ENCODE results near the gene CFAP410. TPM values are rescaled to one million over a fixed set of nuclear protein-coding genes. Genes with fewer than 3 reads are reported as not detected.
A peak's percentile ranks its signal among the peaks of the same experiment; 100 is the strongest.

The CFAP410 gene
- total and polyA plus RNA-seq, 2 of the 13 experiments (the other 11 are each of a cell fraction or from before 2014, with no cell fraction given) = 8.0 to 20.1 TPM

DNA sequence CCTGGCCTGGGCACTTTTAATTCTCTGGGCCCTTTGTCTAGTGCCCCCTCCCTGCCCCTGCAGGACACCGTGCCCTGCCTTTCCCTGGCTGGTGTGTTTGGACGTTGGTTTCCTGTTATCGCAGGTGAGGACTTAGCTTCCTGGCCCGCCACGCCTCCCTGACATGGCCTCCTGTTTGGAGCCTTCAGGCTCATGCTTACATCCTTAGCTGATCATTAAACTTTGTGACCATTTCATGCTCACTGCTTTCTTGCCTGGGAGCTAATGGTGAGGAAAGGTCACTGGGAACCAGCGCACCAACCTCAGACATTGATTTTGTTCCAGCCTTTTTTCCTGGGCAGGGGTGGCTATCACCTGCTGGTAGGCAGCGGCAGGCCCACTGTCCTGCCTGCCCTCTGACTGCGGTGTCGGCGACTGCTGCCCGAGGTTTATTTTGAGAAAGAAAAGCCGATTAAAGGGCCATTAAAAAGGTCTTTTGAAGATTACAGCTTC is 35.7 kb downstream of the CFAP410 start (continued):
- TF ChIP-seq, protein P1, sequence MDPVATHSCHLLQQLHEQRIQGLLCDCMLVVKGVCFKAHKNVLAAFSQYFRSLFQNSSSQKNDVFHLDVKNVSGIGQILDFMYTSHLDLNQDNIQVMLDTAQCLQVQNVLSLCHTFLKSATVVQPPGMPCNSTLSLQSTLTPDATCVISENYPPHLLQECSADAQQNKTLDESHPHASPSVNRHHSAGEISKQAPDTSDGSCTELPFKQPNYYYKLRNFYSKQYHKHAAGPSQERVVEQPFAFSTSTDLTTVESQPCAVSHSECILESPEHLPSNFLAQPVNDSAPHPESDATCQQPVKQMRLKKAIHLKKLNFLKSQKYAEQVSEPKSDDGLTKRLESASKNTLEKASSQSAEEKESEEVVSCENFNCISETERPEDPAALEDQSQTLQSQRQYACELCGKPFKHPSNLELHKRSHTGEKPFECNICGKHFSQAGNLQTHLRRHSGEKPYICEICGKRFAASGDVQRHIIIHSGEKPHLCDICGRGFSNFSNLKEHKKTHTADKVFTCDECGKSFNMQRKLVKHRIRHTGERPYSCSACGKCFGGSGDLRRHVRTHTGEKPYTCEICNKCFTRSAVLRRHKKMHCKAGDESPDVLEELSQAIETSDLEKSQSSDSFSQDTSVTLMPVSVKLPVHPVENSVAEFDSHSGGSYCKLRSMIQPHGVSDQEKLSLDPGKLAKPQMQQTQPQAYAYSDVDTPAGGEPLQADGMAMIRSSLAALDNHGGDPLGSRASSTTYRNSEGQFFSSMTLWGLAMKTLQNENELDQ (CRISPR knock-in tag; IDR thresholded peaks at IDR 0.05; ENCODE audit: borderline replicate concordance) = no peak
- no peak for TF ChIP-seq ZIK1 (CRISPR knock-in tag; IDR thresholded peaks at IDR 0.05; ENCODE audit: borderline replicate concordance, low read depth)
- TF ChIP-seq, protein P2, sequence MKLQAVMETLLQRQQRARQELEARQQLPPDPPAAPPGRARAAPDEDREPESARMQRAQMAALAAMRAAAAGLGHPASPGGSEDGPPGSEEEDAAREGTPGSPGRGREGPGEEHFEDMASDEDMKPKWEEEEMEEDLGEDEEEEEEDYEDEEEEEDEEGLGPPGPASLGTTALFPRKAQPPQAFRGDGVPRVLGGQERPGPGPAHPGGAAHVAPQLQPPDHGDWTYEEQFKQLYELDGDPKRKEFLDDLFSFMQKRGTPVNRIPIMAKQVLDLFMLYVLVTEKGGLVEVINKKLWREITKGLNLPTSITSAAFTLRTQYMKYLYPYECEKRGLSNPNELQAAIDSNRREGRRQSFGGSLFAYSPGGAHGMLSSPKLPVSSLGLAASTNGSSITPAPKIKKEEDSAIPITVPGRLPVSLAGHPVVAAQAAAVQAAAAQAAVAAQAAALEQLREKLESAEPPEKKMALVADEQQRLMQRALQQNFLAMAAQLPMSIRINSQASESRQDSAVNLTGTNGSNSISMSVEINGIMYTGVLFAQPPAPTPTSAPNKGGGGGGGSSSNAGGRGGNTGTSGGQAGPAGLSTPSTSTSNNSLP (IDR thresholded peaks at IDR 0.05; ENCODE audit: low read depth, low read length) = no peak
- TF ChIP-seq PRMT3 (CRISPR knock-in tag; IDR thresholded peaks at IDR 0.05; ENCODE audit: borderline replicate concordance, low read depth) = no peak
- no peak for TF ChIP-seq ZNF816 (CRISPR knock-in tag; IDR thresholded peaks at IDR 0.05; ENCODE audit: borderline replicate concordance)
- no peak for TF ChIP-seq JDP2 (CRISPR knock-in tag; IDR thresholded peaks at IDR 0.05; ENCODE audit: borderline replicate concordance)
- no peak for TF ChIP-seq ZNF549 (CRISPR knock-in tag; IDR thresholded peaks at IDR 0.05)
- TF ChIP-seq ZNF180 (CRISPR knock-in tag; IDR thresholded peaks at IDR 0.05; ENCODE audit: borderline replicate concordance, low read depth) = no peak
- no peak for TF ChIP-seq FOXA1 (IDR thresholded peaks at IDR 0.05)
- no peak for TF ChIP-seq FOXA1 (CRISPR knock-in tag; IDR thresholded peaks at IDR 0.05)
- TF ChIP-seq STAT5B (CRISPR knock-in tag; IDR thresholded peaks at IDR 0.05) = no peak
- no peak for TF ChIP-seq TP53 (CRISPR knock-in tag; conservative IDR thresholded peaks at IDR 0.05)
- TF ChIP-seq RFXANK (CRISPR knock-in tag; IDR thresholded peaks at IDR 0.05) = no peak
- peak; percentile 81 for TF ChIP-seq HNRNPL (IDR thresholded peaks at IDR 0.05; ENCODE audit: low read depth, low read length)
- TF ChIP-seq, protein P3, sequence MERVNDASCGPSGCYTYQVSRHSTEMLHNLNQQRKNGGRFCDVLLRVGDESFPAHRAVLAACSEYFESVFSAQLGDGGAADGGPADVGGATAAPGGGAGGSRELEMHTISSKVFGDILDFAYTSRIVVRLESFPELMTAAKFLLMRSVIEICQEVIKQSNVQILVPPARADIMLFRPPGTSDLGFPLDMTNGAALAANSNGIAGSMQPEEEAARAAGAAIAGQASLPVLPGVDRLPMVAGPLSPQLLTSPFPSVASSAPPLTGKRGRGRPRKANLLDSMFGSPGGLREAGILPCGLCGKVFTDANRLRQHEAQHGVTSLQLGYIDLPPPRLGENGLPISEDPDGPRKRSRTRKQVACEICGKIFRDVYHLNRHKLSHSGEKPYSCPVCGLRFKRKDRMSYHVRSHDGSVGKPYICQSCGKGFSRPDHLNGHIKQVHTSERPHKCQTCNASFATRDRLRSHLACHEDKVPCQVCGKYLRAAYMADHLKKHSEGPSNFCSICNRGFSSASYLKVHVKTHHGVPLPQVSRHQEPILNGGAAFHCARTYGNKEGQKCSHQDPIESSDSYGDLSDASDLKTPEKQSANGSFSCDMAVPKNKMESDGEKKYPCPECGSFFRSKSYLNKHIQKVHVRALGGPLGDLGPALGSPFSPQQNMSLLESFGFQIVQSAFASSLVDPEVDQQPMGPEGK (CRISPR knock-in tag; IDR thresholded peaks at IDR 0.05) = peak; percentile 78
- TF ChIP-seq, protein P4, sequence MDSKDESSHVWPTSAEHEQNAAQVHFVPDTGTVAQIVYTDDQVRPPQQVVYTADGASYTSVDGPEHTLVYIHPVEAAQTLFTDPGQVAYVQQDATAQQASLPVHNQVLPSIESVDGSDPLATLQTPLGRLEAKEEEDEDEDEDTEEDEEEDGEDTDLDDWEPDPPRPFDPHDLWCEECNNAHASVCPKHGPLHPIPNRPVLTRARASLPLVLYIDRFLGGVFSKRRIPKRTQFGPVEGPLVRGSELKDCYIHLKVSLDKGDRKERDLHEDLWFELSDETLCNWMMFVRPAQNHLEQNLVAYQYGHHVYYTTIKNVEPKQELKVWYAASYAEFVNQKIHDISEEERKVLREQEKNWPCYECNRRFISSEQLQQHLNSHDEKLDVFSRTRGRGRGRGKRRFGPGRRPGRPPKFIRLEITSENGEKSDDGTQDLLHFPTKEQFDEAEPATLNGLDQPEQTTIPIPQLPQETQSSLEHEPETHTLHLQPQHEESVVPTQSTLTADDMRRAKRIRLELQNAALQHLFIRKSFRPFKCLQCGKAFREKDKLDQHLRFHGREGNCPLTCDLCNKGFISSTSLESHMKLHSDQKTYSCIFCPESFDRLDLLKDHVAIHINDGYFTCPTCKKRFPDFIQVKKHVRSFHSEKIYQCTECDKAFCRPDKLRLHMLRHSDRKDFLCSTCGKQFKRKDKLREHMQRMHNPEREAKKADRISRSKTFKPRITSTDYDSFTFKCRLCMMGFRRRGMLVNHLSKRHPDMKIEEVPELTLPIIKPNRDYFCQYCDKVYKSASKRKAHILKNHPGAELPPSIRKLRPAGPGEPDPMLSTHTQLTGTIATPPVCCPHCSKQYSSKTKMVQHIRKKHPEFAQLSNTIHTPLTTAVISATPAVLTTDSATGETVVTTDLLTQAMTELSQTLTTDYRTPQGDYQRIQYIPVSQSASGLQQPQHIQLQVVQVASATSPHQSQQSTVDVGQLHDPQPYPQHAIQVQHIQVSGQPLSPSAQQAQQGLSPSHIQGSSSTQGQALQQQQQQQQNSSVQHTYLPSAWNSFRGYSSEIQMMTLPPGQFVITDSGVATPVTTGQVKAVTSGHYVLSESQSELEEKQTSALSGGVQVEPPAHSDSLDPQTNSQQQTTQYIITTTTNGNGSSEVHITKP (CRISPR knock-in tag; IDR thresholded peaks at IDR 0.05; ENCODE audit: low read depth) = no peak
- no peak for TF ChIP-seq THYN1 (CRISPR knock-in tag; IDR thresholded peaks at IDR 0.05; ENCODE audit: borderline replicate concordance, low read depth)
- no peak for TF ChIP-seq KDM6A (CRISPR knock-in tag; IDR thresholded peaks at IDR 0.05; ENCODE audit: low read depth)
- TF ChIP-seq, protein P5, sequence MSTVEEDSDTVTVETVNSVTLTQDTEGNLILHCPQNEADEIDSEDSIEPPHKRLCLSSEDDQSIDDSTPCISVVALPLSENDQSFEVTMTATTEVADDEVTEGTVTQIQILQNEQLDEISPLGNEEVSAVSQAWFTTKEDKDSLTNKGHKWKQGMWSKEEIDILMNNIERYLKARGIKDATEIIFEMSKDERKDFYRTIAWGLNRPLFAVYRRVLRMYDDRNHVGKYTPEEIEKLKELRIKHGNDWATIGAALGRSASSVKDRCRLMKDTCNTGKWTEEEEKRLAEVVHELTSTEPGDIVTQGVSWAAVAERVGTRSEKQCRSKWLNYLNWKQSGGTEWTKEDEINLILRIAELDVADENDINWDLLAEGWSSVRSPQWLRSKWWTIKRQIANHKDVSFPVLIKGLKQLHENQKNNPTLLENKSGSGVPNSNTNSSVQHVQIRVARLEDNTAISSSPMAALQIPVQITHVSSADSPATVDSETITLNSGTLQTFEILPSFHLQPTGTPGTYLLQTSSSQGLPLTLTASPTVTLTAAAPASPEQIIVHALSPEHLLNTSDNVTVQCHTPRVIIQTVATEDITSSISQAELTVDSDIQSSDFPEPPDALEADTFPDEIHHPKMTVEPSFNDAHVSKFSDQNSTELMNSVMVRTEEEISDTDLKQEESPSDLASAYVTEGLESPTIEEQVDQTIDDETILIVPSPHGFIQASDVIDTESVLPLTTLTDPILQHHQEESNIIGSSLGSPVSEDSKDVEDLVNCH (CRISPR knock-in tag; IDR thresholded peaks at IDR 0.05) = no peak
